GM12878 (cell line): ENCODE data around the gene CDKN3. TPM values are rescaled to one million over a fixed set of nuclear protein-coding genes. Genes with fewer than 3 reads are reported as not detected.

ENCODE experiments used
- ATAC-seq: fragments of 200-7000 bp; cut with Tn5 transposase; 3 replicates; pipeline ENCODE4 v1.9.1; 2020; ENCODE audit warnings: mild to moderate bottlenecking, moderate library complexity
- BruUV-seq: library from RNA; stranded (reverse); fragments of 400-500 nt; replicated peaks from 2 replicates; lab custom pipeline; 2021; lab: Mats Ljungman, UMichigan
- CTCF ChIA-PET: fragments of 300-600 bp; sonication (Branson Sonifier 250); formaldehyde crosslinking; extraction: SDS; loops from one replicate; lab custom pipeline; 2021; ENCODE audit warnings: inconsistent platforms; lab: Yijun Ruan, JAX
- POLR2A ChIA-PET: fragments of 350-600 bp; formaldehyde crosslinking; extraction: SDS; loops from one replicate; lab custom pipeline; 2021; ENCODE audit warnings: inconsistent platforms; lab: Charles Lee
- RAD21 ChIA-PET: fragments of 300-600 bp; sonication (Branson Sonifier 250); formaldehyde crosslinking; loops from one replicate; lab custom pipeline; 2023; ENCODE audit warnings: antibody characterized with exemption; ENCODE audit not compliant: unreplicated experiment; lab: Charles Lee
- SMC1A ChIA-PET: fragments of 300-600 bp; sonication (Branson Sonifier 250); formaldehyde crosslinking; loops from one replicate; lab custom pipeline; 2023; ENCODE audit not compliant: unreplicated experiment, uncharacterized antibody; lab: Charles Lee
- DNase-seq: peaks from one replicate; pipeline ENCODE4 v3.0.0-alpha.2; 2011; ENCODE audit warnings: low read depth, low spot score
- FAIRE-seq: peaks from 3 replicates; lab custom pipeline; 2011; peaks lifted over from hg19 to GRCh38; lab: Jason Lieb, UNC
- H2AFZ ChIP-seq: 2 replicates; pipeline ENCODE4 v1.6.0; 2011; ENCODE audit warnings: low read depth, low read length, control low read depth; ENCODE audit not compliant: control insufficient read depth
- H3K27ac ChIP-seq: 2 replicates; pipeline ENCODE4 v1.5.1; 2011; ENCODE audit warnings: control low read depth; ENCODE audit not compliant: control insufficient read depth, insufficient read depth
- H3K27me3 ChIP-seq, 2 experiments: replicated peaks in 1 of 2; 2 replicates each; pipeline versions ENCODE4 v1.6.0 to v1.6.1; 2011; ENCODE audit warnings: low read length in 1 of 2; ENCODE audit not compliant: control insufficient read depth in 2 of 2, insufficient read depth in 2 of 2
- H3K36me3 ChIP-seq, 2 experiments: 2 replicates each; pipeline ENCODE4 v1.5.1; 2011; ENCODE audit warnings: low read length in 1 of 2; ENCODE audit not compliant: control insufficient read depth in 2 of 2, insufficient read depth in 2 of 2
- H3K4me1 ChIP-seq: 2 replicates; pipeline ENCODE4 v1.6.1; 2011; ENCODE audit warnings: mild to moderate bottlenecking, low read length, moderate library complexity, mixed read lengths; ENCODE audit not compliant: control insufficient read depth, insufficient read depth
- H3K4me2 ChIP-seq: 2 replicates; pipeline ENCODE4 v1.6.0; 2011; ENCODE audit warnings: control low read depth; ENCODE audit not compliant: control insufficient read depth, insufficient read depth
- H3K4me3 ChIP-seq: fragments of 200-600 bp; sonication (generic); 2 replicates; pipeline ENCODE4 v1.5.1; 2016
- H3K79me2 ChIP-seq: 2 replicates; pipeline ENCODE4 v1.6.0; 2011; ENCODE audit warnings: low read length; ENCODE audit not compliant: control insufficient read depth, insufficient read depth
- H3K9ac ChIP-seq: 2 replicates; pipeline ENCODE4 v1.8.0; 2011; ENCODE audit warnings: low read length, control low read depth, mixed read lengths; ENCODE audit not compliant: control insufficient read depth, insufficient read depth
- H3K9me3 ChIP-seq: replicated peaks from 3 replicates; pipeline ENCODE4 v1.5.1; 2011; ENCODE audit warnings: mild to moderate bottlenecking, low read length; ENCODE audit not compliant: control insufficient read depth, insufficient read depth
- H4K20me1 ChIP-seq: 2 replicates; pipeline ENCODE4 v1.6.0; 2011; ENCODE audit not compliant: control insufficient read depth, insufficient read depth
- BHLHE40 ChIP-seq, 2 experiments: fragments of 450-650 bp in 1 of 2; IDR thresholded peaks; 2 replicates each; pipeline ENCODE4 v1.6.1; 2011 to 2017; ENCODE audit warnings: low read depth in 2 of 2, borderline replicate concordance in 1 of 2, improper control_type of control experiment in 1 of 2, low read length in 1 of 2, mild to moderate bottlenecking in 1 of 2
- CEBPB ChIP-seq, 2 experiments: fragments of 150-350 bp in 1 of 2; IDR thresholded peaks; 2 replicates each; pipeline ENCODE4 v1.6.1; 2012 to 2014; ENCODE audit warnings: low read depth in 2 of 2, low read length in 2 of 2, borderline replicate concordance in 1 of 2, inconsistent platforms in 1 of 2
- JUND ChIP-seq: IDR thresholded peaks from 2 replicates; pipeline ENCODE4 v1.6.1; 2012; ENCODE audit warnings: low read depth, mild to moderate bottlenecking, low read length, improper control_type of control experiment, moderate library complexity
- KDM1A ChIP-seq: fragments of 200-600 bp; sonication (generic); IDR thresholded peaks from 2 replicates; pipeline ENCODE4 v1.6.1; 2016; ENCODE audit warnings: borderline replicate concordance
- MTA3 ChIP-seq: IDR thresholded peaks from 2 replicates; pipeline ENCODE4 v1.6.1; 2012; ENCODE audit warnings: low read length, inconsistent platforms, borderline replicate concordance
- NFIC ChIP-seq: IDR thresholded peaks from 2 replicates; pipeline ENCODE4 v1.6.1; 2012; ENCODE audit warnings: low read depth, mild to moderate bottlenecking, inconsistent platforms, low read length, moderate library complexity
- PAX5 ChIP-seq: IDR thresholded peaks from 2 replicates; pipeline ENCODE4 v1.6.1; 2011; ENCODE audit warnings: low read depth, low read length, borderline replicate concordance
- TCF3 ChIP-seq: IDR thresholded peaks from 2 replicates; pipeline ENCODE4 v1.6.1; 2012; ENCODE audit warnings: low read depth, mild to moderate bottlenecking, low read length, borderline replicate concordance; ENCODE audit not compliant: insufficient read depth
- ZBTB11 ChIP-seq: fragments of 450-650 bp; formaldehyde crosslinking; IDR thresholded peaks from 2 replicates; pipeline ENCODE4 v1.5.0; 2022; ENCODE audit warnings: mild to moderate bottlenecking, missing genetic modification characterization
- ZBTB33 ChIP-seq: fragments of 450-650 bp; IDR thresholded peaks from 2 replicates; pipeline ENCODE4 v1.6.1; 2017; ENCODE audit warnings: mild to moderate bottlenecking
- in situ Hi-C: fragments of 300-500 bp; cut with MboI; formaldehyde crosslinking; loops from 9 replicates; pipeline ENCODE4 v1.14.3; 2018; ENCODE audit warnings: mixed read lengths
- intact Hi-C: fragments of 100-400 bp; cut with micrococcal nuclease; formaldehyde crosslinking; loops from one replicate; pipeline ENCODE4 v1.14.2; 2022; ENCODE audit not compliant: unreplicated experiment
- polyA plus RNA-seq, 11 experiments: library from polyadenylated mRNA; depleted of rRNA in 4 of 11; unstranded in 6 of 11; stranded (reverse) in 5 of 11; fragments of >200 nt; fragmentation: Nextera tagmentation in 4 of 11; fragmentation: Illumina TruSeq in 1 of 11; extraction: Ambion mirVana in 4 of 11; extraction: Trizol in 1 of 11; gene quantifications; 1 replicate in 1 of 11; 2 replicates in 10 of 11; pipeline versions ENCODE4 v1.2.1 to v1.2.3, GENCODE V29; 2011 to 2016; ENCODE audit warnings: inconsistent platforms in 2 of 11, missing spikeins in 2 of 11, low read depth in 1 of 11
- total RNA-seq, 4 experiments: library from RNA; depleted of rRNA in 3 of 4; stranded (reverse); fragments of >200 nt in 3 of 4; fragmentation: Illumina TruSeq in 1 of 4; extraction: Trizol in 1 of 4; gene quantifications; 2 replicates each; pipeline versions ENCODE4 v1.2.1 to v1.2.3, GENCODE V29; 2013 to 2021
- TF ChIP-seq, protein P1 (sequence below): fragments of 450-650 bp; formaldehyde crosslinking; IDR thresholded peaks from 2 replicates; pipeline ENCODE4 v1.4.0; 2020; ENCODE audit warnings: mild to moderate bottlenecking, moderate library complexity
- TF ChIP-seq, protein P2 (sequence below): fragments of 450-650 bp; IDR thresholded peaks from 2 replicates; pipeline ENCODE4 v1.6.1; 2018; ENCODE audit warnings: borderline replicate concordance, mild to moderate bottlenecking; ENCODE audit not compliant: partially characterized antibody

CDKN3 gene
- total and polyA plus RNA-seq, 10 of the 15 experiments (the other 5 are each of a cell fraction or from before 2014, with no cell fraction given), result 54.9 to 197 (median 111) TPM

DNA sequence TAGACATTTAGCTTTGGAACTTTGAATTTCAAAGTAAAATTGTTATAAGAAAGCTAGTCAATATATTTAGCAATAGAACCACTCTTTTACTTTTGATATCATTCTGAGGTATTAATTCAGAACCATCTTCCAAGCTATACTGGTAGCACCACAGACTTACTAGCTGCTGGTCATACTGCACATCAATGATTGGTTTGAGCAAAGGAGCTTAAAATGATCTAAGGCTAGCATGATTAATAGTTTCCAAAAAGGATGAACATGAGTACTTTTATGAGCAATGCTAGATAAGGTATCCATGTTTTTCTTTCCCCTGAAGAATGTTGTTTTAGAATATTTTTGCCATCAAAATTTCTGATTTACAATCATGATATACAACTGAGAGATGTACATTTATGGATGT, 27.2 kb downstream of the CDKN3 start:
- H4K20me1 ChIP-seq, result no peaks in the 10 kb centered on the region
- H3K27ac ChIP-seq, result no peak overlapping the region
- ChIA-PET CTCF (interaction anchor here (0.7 to 2.4 kb wide), 5 partner anchors 8 to 140 kb away, joined by 3 to 10 read pairs (median 3); no protein-coding TSS in a partner anchor), SMC1A (interaction anchor here (1.2 to 2.7 kb wide), 6 partner anchors 8 to 26 kb away, joined by 3 to 15 read pairs (median 6); partner anchors contain the start of gene CDKN3), RAD21 (interaction anchor here (0.8 to 1.2 kb wide), 2 partner anchors 11 to 27 kb away, joined by 3 to 4 read pairs; partner anchors contain the start of gene CDKN3), POLR2A (no interaction called here)
- no peak overlapping the region for H3K4me2 ChIP-seq
- H3K9ac ChIP-seq, result no peak overlapping the region
- no peaks in the 10 kb centered on the region for H3K4me1 ChIP-seq
- in situ Hi-C loops, result no loop called here
- no peak for ATAC-seq
- no TSS peak for BruUV-seq
- no peak overlapping the region for H2AFZ ChIP-seq
- intact Hi-C loops, result no loop called here
- no peaks in the 10 kb centered on the region for H3K79me2 ChIP-seq
- FAIRE-seq, result no peak
- no peak for DNase-seq
- H3K9me3 ChIP-seq, result no peaks in the 10 kb centered on the region
- no peaks in the 10 kb centered on the region for H3K27me3 ChIP-seq
- peaks cover 3 to 20% of the 10 kb centered on the region in 2 experiments for H3K36me3 ChIP-seq
- H3K4me3 ChIP-seq, result no peak overlapping the region
- no peak for TF ChIP-seq NFIC
- no peak for TF ChIP-seq PAX5
- TF ChIP-seq JUND, result no peak
- TF ChIP-seq, protein P1, sequence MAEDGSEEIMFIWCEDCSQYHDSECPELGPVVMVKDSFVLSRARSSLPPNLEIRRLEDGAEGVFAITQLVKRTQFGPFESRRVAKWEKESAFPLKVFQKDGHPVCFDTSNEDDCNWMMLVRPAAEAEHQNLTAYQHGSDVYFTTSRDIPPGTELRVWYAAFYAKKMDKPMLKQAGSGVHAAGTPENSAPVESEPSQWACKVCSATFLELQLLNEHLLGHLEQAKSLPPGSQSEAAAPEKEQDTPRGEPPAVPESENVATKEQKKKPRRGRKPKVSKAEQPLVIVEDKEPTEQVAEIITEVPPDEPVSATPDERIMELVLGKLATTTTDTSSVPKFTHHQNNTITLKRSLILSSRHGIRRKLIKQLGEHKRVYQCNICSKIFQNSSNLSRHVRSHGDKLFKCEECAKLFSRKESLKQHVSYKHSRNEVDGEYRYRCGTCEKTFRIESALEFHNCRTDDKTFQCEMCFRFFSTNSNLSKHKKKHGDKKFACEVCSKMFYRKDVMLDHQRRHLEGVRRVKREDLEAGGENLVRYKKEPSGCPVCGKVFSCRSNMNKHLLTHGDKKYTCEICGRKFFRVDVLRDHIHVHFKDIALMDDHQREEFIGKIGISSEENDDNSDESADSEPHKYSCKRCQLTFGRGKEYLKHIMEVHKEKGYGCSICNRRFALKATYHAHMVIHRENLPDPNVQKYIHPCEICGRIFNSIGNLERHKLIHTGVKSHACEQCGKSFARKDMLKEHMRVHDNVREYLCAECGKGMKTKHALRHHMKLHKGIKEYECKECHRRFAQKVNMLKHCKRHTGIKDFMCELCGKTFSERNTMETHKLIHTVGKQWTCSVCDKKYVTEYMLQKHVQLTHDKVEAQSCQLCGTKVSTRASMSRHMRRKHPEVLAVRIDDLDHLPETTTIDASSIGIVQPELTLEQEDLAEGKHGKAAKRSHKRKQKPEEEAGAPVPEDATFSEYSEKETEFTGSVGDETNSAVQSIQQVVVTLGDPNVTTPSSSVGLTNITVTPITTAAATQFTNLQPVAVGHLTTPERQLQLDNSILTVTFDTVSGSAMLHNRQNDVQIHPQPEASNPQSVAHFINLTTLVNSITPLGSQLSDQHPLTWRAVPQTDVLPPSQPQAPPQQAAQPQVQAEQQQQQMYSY, result no peak
- no peak for TF ChIP-seq ZBTB33
- no peak for TF ChIP-seq KDM1A
- TF ChIP-seq, protein P2, sequence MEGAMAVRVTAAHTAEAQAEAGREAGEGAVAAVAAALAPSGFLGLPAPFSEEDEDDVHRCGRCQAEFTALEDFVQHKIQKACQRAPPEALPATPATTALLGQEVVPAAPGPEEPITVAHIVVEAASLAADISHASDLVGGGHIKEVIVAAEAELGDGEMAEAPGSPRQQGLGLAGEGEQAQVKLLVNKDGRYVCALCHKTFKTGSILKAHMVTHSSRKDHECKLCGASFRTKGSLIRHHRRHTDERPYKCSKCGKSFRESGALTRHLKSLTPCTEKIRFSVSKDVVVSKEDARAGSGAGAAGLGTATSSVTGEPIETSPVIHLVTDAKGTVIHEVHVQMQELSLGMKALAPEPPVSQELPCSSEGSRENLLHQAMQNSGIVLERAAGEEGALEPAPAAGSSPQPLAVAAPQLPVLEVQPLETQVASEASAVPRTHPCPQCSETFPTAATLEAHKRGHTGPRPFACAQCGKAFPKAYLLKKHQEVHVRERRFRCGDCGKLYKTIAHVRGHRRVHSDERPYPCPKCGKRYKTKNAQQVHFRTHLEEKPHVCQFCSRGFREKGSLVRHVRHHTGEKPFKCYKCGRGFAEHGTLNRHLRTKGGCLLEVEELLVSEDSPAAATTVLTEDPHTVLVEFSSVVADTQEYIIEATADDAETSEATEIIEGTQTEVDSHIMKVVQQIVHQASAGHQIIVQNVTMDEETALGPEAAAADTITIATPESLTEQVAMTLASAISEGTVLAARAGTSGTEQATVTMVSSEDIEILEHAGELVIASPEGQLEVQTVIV, result no peak
- no peak for TF ChIP-seq BHLHE40 (IDR thresholded peaks at IDR 0.05; ENCODE audit: borderline replicate concordance in 1 of 2, low read depth in 2 of 2, low read length in 1 of 2)
- TF ChIP-seq ZBTB11 (CRISPR knock-in tag), result no peak
- no peak for TF ChIP-seq CEBPB (IDR thresholded peaks at IDR 0.05; ENCODE audit: borderline replicate concordance in 1 of 2, low read depth in 2 of 2, low read length in 2 of 2)
- TF ChIP-seq TCF3, result no peak
- no peak for TF ChIP-seq MTA3
